Measurements from ENCODE around the gene PADI4. TPM values are rescaled to one million over a fixed set of nuclear protein-coding genes. Genes with fewer than 3 reads are reported as not detected.

PADI4 gene
- total RNA-seq, 1 donor from 2014 or later = 1.8 TPM

GRCh38 chr1:17282836-17283235, 25.2 kb upstream of the PADI4 start:
- no peak for DNase-seq

- no peak for DNase-seq
These were observed 21.4 kb upstream of the PADI4 start for GRCh38 chr1:17286646-17287045.

GRCh38 chr1:17287130-17287776, 20.7 kb upstream of the PADI4 start:
- DNase-seq = no peak

DNA sequence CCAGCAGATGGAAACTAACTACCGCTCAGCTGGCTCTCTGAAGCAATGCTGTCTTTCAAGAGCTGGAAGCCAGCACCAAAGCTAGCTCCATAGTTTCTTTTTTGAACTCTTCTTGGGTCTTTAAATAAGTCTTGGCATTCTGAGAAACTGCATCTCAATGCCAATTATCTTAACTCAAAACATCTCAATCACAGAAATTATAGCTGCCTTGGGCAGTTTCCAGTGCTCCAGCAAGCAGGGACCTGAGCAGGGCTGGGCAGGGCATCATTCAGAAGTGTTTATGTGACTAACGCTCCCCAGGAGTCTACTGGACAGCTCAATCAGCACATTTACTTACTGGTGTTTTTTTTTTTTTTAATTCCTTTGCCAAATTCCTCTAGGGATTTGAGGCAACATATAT, 18.3 kb upstream of the PADI4 start:
- no peak for DNase-seq

DNA sequence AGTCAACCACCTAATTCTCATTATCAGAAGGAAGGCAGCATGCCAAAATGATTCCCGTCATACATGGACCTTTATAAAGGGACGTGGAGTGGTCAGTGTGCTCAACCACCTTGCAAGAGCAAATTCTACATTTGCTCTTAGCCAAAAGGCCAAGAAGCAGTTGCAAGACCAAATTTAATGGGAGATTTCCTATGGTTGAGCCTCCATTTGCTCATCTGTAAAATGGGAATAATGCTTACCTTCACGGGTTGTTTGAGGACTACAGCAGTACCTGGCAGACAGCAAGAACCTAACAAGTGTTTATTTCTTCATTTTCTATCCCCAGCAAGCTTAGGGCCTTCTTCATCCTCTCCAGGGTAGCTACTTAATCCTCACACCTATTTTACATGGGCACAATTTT, 17.4 kb upstream of the PADI4 start:
- DNase-seq = no peak

GRCh38 chr1:17292299-17293160, 15.5 kb upstream of the PADI4 start:
- DNase-seq = no peak

- DNase-seq = no peak
These were observed 14.1 kb upstream of the PADI4 start for GRCh38 chr1:17293681-17294425.

DNA sequence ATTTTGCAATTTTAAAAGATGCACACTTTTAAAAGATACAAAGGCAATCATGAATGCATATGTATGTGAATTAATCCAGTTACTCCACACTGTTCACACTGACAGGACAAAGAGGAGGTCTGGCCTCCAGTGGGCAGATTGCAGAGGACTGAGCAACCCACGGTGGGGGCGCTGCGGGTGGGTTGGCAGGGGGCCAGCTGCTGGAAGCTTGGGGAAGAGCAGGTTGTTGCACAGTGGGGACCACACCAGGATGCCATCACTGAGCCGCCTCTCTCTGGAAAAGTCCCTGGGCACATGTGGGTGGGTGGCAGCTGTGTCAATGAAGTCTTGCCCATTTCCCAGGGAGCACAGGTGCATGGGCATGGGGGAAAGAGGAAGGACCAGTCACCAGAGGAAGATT, 12.7 kb upstream of the PADI4 start:
- DNase-seq = no peak

- no peak for DNase-seq
These were observed 11.9 kb upstream of the PADI4 start for GRCh38 chr1:17296086-17296485.

- no peak for DNase-seq
These were observed 10.0 kb upstream of the PADI4 start for GRCh38 chr1:17297991-17298390.

DNA sequence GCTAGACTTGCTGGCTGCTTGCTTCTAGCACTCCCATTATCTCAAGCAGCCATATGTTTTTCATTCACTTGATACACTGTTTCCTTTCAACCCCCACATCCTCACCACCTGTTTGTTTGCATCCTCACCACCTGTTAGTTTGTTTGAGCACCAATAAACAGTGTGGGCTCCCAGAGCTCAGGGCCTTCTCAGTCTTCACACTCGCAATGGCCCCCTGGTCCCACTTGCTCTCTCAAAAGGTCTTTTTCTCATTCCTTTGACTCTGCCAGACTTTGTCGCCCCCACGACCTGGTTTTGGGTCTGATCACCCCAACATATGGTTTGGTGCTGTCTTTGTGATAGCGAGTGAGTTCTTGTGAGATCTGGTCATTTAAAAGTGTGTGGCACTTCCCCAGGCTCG, 6.2 kb upstream of the PADI4 start:
- DNase-seq = no peak

DNA sequence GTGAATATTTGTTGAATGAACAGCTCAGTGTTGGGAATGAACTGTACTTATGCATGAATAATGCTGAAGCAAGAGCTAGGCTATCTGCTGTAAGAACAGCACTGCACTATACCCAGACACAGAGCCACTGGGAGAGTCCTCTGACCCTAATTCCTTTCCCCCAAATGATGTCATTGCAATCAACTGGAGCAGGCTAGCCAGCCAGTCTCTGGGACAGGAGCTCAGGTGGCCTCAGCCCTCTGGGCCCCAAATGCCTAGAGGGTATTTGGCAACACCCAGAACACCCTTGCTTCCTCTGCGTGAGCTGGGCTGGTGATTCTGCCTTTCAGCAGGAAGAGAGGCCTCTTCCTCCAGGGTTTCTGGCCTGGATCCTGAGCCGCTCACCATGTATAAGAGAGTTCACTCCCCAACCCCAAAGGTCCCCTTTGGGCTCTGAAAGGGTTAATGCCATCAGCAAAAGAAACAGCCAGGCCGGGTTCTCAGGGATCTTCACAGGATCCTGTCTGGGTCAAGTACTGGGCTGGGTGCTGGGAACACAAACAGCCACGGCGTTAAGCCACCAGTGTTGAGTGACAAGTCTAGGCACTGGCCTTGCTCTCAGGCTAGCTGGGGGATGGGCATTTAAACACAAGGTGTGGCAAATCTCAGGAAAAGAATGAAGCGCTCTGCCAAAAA, 3.7 kb upstream of the PADI4 start:
- DNase-seq = no peak

DNA sequence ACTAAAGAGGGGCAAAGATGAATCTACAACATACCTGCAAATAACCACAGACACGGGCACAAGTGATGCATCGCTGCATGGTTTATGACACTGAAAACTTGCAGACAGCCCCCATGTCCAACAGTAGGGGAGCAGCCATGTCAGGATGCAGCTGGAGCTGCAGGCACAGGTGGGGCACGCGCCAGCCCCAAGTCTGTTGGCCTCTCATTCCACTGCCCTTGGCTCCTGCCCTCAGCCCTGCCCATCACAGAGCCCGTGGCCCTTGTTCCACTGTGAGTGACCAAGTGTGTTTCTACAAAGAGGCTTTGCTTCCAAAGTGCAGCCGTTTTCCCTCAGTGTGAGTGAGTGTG, 3.2 kb upstream of the PADI4 start:
- no peak for DNase-seq

- no peak for DNase-seq
These were observed 2.4 kb upstream of the PADI4 start for GRCh38 chr1:17305576-17306095.

GRCh38 chr1:17306407-17306806, 1.6 kb upstream of the PADI4 start:
- no peak for DNase-seq

GRCh38 chr1:17306921-17307320, 1.1 kb upstream of the PADI4 start:
- no peak for DNase-seq

GRCh38 chr1:17307329-17307728, 668 bp upstream of the PADI4 start:
- no peak for DNase-seq

DNA sequence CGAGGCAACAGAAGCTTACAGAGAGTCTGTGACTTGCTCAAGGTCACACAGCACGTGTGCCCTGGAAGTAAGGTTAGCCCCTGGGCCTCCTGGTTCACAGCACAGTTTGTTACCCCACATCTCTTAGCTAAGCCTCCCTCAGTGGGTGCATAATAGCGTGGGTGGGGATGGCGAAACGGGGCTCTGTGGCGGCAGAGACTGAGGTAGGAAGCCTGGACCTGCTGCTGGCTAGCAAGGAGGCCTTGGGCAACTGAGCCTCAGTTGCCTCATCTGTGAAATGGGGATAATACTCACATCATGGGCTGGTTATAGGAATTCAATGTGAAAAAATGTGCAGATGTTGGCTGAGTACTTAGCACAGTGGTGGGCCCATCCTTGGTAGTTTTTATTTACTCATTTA, 596 bp downstream of the PADI4 start:
- no peak for DNase-seq

DNA sequence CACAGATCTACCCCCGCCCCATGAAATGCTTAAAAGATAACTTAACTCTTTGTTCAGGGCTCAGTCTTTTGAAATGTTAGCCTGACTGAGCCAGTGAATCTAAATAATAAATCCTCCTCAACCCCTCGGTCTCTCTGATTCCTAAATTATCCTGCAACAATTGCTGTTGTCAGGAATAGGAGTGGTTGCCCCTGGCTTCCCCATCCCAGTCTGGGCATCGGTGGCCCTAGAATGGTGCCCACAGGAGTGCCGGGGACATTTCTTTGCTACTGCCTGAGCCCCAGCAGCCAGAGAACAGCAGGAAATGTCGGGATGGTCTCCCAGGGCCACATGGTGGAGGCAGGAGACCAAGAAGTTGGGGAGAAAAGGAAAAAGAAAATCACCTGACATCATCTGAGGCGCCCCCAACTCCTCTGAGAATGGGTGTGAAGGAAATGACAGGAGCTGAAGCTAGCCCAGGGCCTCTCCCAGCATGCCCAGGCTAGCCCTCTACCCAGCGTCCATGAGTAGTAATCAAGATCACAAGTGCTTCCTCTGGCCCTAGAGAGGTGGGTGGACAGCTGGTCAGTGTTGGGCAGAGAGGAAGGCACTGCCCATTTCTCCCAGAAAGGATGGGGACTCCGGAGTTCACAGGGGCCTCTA, 1.6 kb downstream of the PADI4 start:
- no peak for DNase-seq

- no peak for DNase-seq
These were observed 2.2 kb downstream of the PADI4 start for GRCh38 chr1:17310068-17310640.

- DNase-seq = no peak
These were observed 5.7 kb downstream of the PADI4 start for GRCh38 chr1:17313530-17314309.
